RWPE1 (cell line): ENCODE results near the gene PPM1D.

Source experiments
- CTCF ChIA-PET: fragments of 350-600 bp; sonication (Branson Sonifier 250); formaldehyde crosslinking; extraction: SDS; loops from one replicate; lab custom pipeline; 2021; lab: Yijun Ruan, JAX
- POLR2A ChIA-PET: fragments of 400-600 bp; formaldehyde crosslinking; extraction: SDS; loops from one replicate; lab custom pipeline; 2020; ENCODE audit warnings: antibody characterized with exemption; ENCODE audit not compliant: low non-redundant PET; lab: Yijun Ruan, JAX
- DNase-seq: peaks from one replicate; pipeline ENCODE4 v3.0.0; 2012; ENCODE audit warnings: low spot score
- H3K27ac ChIP-seq: fragments of 450-650 bp; 2 replicates; pipeline ENCODE4 v1.5.1; 2017
- TF ChIP-seq, protein P1 (sequence below): fragments of 450-650 bp; conservative IDR thresholded peaks from 2 replicates; pipeline ENCODE4 v1.5.1; 2017; ENCODE audit warnings: low read depth, mild to moderate bottlenecking

Gene PPM1D

DNA sequence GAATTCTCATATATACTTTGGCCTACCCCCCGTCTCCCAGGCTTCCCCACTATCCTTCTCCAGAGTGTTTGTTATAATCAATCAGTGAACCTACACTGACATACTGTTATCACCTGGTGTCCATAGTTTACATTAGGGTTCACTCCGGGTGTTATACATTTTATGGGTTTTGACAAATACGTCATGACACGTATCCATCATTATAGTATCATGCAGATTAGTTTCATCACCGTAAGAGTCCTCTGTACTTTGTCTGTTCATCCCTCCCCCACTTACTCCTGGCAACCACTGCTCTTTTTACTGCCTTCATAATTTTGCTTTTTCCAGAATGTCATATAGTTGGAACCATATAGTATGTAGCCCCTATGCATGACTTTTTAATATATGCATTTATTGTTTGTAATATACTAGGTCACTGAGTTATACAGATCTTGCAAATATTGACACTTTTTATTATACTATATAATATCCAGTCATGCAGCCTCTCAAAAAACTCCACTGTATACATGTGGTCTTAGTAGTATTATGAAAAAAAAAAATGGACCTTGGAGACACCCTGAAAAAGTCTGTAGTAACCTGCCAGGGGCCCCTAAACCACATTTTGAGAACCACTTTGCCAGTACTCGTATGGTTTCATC, 28.4 kb downstream of the PPM1D start:
- DNase-seq: no peak
- no peak overlapping the region for H3K27ac ChIP-seq
- ChIA-PET POLR2A (no interaction called here), CTCF (no interaction called here)
- TF ChIP-seq, protein P1, sequence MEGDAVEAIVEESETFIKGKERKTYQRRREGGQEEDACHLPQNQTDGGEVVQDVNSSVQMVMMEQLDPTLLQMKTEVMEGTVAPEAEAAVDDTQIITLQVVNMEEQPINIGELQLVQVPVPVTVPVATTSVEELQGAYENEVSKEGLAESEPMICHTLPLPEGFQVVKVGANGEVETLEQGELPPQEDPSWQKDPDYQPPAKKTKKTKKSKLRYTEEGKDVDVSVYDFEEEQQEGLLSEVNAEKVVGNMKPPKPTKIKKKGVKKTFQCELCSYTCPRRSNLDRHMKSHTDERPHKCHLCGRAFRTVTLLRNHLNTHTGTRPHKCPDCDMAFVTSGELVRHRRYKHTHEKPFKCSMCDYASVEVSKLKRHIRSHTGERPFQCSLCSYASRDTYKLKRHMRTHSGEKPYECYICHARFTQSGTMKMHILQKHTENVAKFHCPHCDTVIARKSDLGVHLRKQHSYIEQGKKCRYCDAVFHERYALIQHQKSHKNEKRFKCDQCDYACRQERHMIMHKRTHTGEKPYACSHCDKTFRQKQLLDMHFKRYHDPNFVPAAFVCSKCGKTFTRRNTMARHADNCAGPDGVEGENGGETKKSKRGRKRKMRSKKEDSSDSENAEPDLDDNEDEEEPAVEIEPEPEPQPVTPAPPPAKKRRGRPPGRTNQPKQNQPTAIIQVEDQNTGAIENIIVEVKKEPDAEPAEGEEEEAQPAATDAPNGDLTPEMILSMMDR: no peak

DNA sequence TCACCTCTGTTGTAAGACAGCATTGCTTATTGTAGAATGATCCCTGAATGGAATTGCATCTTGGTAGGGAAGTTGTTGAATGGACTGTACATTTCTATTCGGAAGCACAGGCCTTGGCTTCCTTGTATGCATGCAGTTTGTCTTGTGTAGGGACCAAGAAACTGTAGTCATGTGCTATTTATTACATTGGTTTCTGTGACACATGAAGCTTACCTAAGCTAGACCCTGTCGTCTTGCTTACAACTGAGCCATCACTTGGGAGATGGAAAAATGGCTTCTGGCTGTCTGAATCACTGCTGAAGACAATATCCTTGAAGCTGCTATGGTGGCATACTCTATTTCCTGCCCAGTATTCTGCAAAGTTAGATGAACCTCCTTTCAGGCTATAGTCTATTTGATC, 29.1 kb downstream of the PPM1D start:
- POLR2A ChIA-PET: no interaction called here
- CTCF ChIA-PET: interaction anchor here (0.6 kb wide), 1 partner anchor 884 kb away, joined by 3 read pairs; no protein-coding TSS in a partner anchor
- TF ChIP-seq, protein P1: no peak
- H3K27ac ChIP-seq: no peak overlapping the region
- DNase-seq: no peak

- POLR2A ChIA-PET: no interaction called here
- no peak overlapping the region for H3K27ac ChIP-seq
- DNase-seq: no peak
- TF ChIP-seq, protein P1: no peak
- CTCF ChIA-PET: interaction anchor here (0.7 to 1.2 kb wide), 3 partner anchors 8 to 399 kb away, joined by 3 to 5 read pairs (median 4); no protein-coding TSS in a partner anchor
These were observed 30.4 kb downstream of the PPM1D start for GRCh38 chr17:60630352-60630751.

- no peak overlapping the region for H3K27ac ChIP-seq
- CTCF ChIA-PET: interaction anchor here (0.6 to 1.2 kb wide), 3 partner anchors 8 to 400 kb away, joined by 3 to 5 read pairs (median 4); no protein-coding TSS in a partner anchor
- POLR2A ChIA-PET: no interaction called here
These were observed 31.1 kb downstream of the PPM1D start for GRCh38 chr17:60631119-60631518.

GRCh38 chr17:60637683-60638082, 37.7 kb downstream of the PPM1D start:
- ChIA-PET POLR2A (no interaction called here), CTCF (interaction anchor here (0.7 to 1.4 kb wide), 5 partner anchors 32 to 177 kb away, joined by 3 to 9 read pairs (median 3); no protein-coding TSS in a partner anchor)
- TF ChIP-seq, protein P1: no peak
- no peak for DNase-seq
- H3K27ac ChIP-seq: no peak overlapping the region

More at GRCh38 chr17:60631119-60631518, 31.1 kb downstream of the PPM1D start:
- no peak for DNase-seq
- TF ChIP-seq, protein P1: no peak

DNA sequence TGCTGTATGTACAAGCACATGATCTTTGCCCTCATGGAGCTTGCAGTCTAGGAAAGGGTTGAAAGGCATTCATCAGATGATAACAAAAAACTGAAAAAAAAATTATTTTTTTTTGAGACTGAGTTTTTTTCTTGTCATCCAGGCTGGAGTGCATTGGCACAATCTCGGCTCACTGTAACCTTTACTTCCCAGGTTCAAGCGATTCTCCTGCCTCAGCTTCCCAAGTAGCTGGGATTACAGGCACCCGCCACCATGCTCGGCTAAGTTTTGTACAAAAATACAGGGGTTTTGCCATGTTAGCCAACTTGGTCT, 39.0 kb downstream of the PPM1D start:
- H3K27ac ChIP-seq: no peak overlapping the region
- DNase-seq: no peak
- CTCF ChIA-PET: interaction anchor here (0.5 to 1.4 kb wide), 10 partner anchors 13 to 1994 kb away, joined by 3 to 9 read pairs (median 3); no protein-coding TSS in a partner anchor
- POLR2A ChIA-PET: interaction anchor here (0.6 kb wide), 1 partner anchor 37 kb away, joined by 3 read pairs; no protein-coding TSS in a partner anchor
- TF ChIP-seq, protein P1: peak; percentile 52
